MM.1S (cell line): ENCODE data around the gene TRAIP.

ENCODE experiments used
- DNase-seq: peaks from one replicate; pipeline ENCODE4 v3.0.0-alpha.2; 2015
- H2AFZ ChIP-seq: fragments of 300-600 bp; sonication (generic); 2 replicates; pipeline ENCODE4 v1.6.0; 2016; ENCODE audit warnings: antibody characterized with exemption, low read length
- H3F3A ChIP-seq: fragments of 300-600 bp; sonication (generic); 2 replicates; pipeline ENCODE4 v1.6.1; 2016; ENCODE audit warnings: mild to moderate bottlenecking, antibody characterized with exemption, low read length, moderate library complexity, mixed read lengths; ENCODE audit not compliant: insufficient read depth
- H3K27ac ChIP-seq: fragments of 300-600 bp; sonication (generic); 2 replicates; pipeline ENCODE4 v1.5.1; 2016; ENCODE audit warnings: mild to moderate bottlenecking, low read length
- H3K27me3 ChIP-seq: fragments of 300-600 bp; sonication (generic); replicated peaks from 2 replicates; pipeline ENCODE4 v1.6.0; 2016; ENCODE audit warnings: low read length; ENCODE audit not compliant: insufficient read depth
- H3K36me3 ChIP-seq: fragments of 300-600 bp; sonication (generic); replicated peaks from 2 replicates; pipeline ENCODE4 v1.6.1; 2016; ENCODE audit warnings: mild to moderate bottlenecking, low read length, mixed read lengths; ENCODE audit not compliant: insufficient read depth
- H3K4me1 ChIP-seq: fragments of 300-600 bp; sonication (generic); 2 replicates; pipeline ENCODE4 v1.6.1; 2016; ENCODE audit warnings: low read length, mixed read lengths
- H3K4me2 ChIP-seq: fragments of 300-600 bp; sonication (generic); 2 replicates; pipeline ENCODE4 v1.6.0; 2016; ENCODE audit warnings: low read depth, low read length
- H3K4me3 ChIP-seq: fragments of 300-600 bp; sonication (generic); 2 replicates; pipeline ENCODE4 v1.5.1; 2016; ENCODE audit warnings: low read length, mixed read lengths
- H3K79me2 ChIP-seq: fragments of 300-600 bp; sonication (generic); 2 replicates; pipeline ENCODE4 v1.6.1; 2016; ENCODE audit warnings: mixed run types, low read length, mixed read lengths
- H3K9ac ChIP-seq: fragments of 300-600 bp; sonication (generic); 2 replicates; pipeline ENCODE4 v1.6.1; 2016; ENCODE audit warnings: low read length, mixed read lengths
- H3K9me2 ChIP-seq: fragments of 300-600 bp; sonication (generic); replicated peaks from 2 replicates; pipeline ENCODE4 v1.6.1; 2016; ENCODE audit warnings: mild to moderate bottlenecking, low read length, mixed read lengths; ENCODE audit not compliant: insufficient read depth
- H3K9me3 ChIP-seq: fragments of 300-600 bp; sonication (generic); replicated peaks from 2 replicates; pipeline ENCODE4 v1.6.1; 2016; ENCODE audit warnings: mild to moderate bottlenecking, low read length, mixed read lengths; ENCODE audit not compliant: insufficient read depth
- H4K20me1 ChIP-seq: fragments of 300-600 bp; sonication (generic); 2 replicates; pipeline ENCODE4 v1.6.1; 2016; ENCODE audit warnings: mild to moderate bottlenecking, low read length, moderate library complexity, mixed read lengths; ENCODE audit not compliant: insufficient read depth
- EZH2 ChIP-seq: fragments of 300-600 bp; sonication (generic); optimal IDR thresholded peaks from 2 replicates; pipeline ENCODE3; 2017; ENCODE audit warnings: low read depth, mild to moderate bottlenecking, antibody characterized with exemption, low read length, mixed read lengths
- EZH2phosphoT487 ChIP-seq: fragments of 300-600 bp; sonication (generic); IDR thresholded peaks from 2 replicates; pipeline ENCODE4 v1.6.1; 2018; ENCODE audit warnings: antibody characterized with exemption, low read length
- TF ChIP-seq, protein P1 (sequence below): fragments of 300-600 bp; sonication (generic); IDR thresholded peaks from 2 replicates; pipeline ENCODE4 v1.5.1; 2016; ENCODE audit warnings: antibody characterized with exemption, low read length, mixed read lengths

The TRAIP gene

DNA sequence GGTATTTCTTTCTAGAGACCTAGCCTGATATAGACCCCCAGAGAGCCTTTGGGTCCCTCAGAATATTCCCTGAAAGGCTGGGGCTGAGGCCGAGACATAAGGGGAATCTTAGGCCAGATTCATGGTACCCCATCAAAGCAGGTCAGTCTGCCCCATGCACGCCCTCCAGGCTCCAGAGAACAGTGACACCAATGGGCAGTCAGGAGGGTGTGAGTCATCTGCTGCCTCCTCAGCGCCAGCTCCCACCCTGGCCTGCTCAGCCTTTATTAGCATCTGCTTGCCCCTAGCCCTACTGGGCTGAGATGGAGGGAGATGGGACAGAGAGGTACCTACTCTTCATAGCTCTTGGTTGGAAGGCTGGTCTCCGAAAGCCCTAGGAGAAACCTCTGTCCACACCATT, 27.6 kb upstream of the TRAIP start:
- H3K9me2 ChIP-seq: no peaks in the 10 kb centered on the region
- H3F3A ChIP-seq: no peaks in the 10 kb centered on the region
- no peaks in the 10 kb centered on the region for H3K9me3 ChIP-seq
- no peaks in the 10 kb centered on the region for H4K20me1 ChIP-seq
- TF ChIP-seq, protein P1, sequence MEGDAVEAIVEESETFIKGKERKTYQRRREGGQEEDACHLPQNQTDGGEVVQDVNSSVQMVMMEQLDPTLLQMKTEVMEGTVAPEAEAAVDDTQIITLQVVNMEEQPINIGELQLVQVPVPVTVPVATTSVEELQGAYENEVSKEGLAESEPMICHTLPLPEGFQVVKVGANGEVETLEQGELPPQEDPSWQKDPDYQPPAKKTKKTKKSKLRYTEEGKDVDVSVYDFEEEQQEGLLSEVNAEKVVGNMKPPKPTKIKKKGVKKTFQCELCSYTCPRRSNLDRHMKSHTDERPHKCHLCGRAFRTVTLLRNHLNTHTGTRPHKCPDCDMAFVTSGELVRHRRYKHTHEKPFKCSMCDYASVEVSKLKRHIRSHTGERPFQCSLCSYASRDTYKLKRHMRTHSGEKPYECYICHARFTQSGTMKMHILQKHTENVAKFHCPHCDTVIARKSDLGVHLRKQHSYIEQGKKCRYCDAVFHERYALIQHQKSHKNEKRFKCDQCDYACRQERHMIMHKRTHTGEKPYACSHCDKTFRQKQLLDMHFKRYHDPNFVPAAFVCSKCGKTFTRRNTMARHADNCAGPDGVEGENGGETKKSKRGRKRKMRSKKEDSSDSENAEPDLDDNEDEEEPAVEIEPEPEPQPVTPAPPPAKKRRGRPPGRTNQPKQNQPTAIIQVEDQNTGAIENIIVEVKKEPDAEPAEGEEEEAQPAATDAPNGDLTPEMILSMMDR: no peak
- TF ChIP-seq EZH2 (no peak), EZH2phosphoT487 (no peak)
- H3K27me3 ChIP-seq: 0 out of 2 replicates have a peak, but pooled peaks cover 3% of the 10 kb centered on the region
- H3K4me1 ChIP-seq: no peaks in the 10 kb centered on the region
- no peaks in the 10 kb centered on the region for H3K36me3 ChIP-seq
- H3K4me3 ChIP-seq: no peak overlapping the region
- H3K9ac ChIP-seq: no peak overlapping the region
- no peak overlapping the region for H3K27ac ChIP-seq
- H2AFZ ChIP-seq: no peak overlapping the region
- no peak overlapping the region for H3K4me2 ChIP-seq
- H3K79me2 ChIP-seq: no peaks in the 10 kb centered on the region
- DNase-seq: no peak

DNA sequence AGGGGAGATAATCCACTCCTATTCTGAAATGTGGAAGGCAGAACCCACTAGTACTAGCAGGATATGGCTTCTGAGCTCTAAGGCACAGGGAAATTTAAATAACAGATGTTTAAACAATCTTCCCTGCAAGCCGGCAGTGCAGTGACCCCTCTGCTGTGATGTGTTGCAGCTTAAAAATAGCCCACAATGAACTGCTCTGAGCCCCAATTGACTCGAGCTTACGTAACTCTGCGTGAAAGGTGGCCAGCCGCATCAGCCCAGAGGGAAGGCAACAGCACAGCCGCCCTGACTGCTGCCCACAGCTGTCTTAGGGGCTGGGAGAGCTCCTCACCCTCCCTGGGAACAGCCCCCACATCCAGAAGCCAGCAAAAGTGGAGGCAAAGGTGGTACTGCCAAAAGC, 25.8 kb upstream of the TRAIP start:
- H3K9ac ChIP-seq: no peak overlapping the region
- TF ChIP-seq EZH2phosphoT487 (no peak), EZH2 (no peak)
- TF ChIP-seq, protein P1: no peak
- H3K4me3 ChIP-seq: no peak overlapping the region
- no peaks in the 10 kb centered on the region for H3K79me2 ChIP-seq
- no peaks in the 10 kb centered on the region for H3K36me3 ChIP-seq
- no peaks in the 10 kb centered on the region for H4K20me1 ChIP-seq
- H3K27ac ChIP-seq: no peak overlapping the region
- H3K4me1 ChIP-seq: no peaks in the 10 kb centered on the region
- H3F3A ChIP-seq: no peaks in the 10 kb centered on the region
- no peaks in the 10 kb centered on the region for H3K9me3 ChIP-seq
- 0 out of 2 replicates have a peak, but pooled peaks cover 3% of the 10 kb centered on the region for H3K27me3 ChIP-seq
- H3K9me2 ChIP-seq: no peaks in the 10 kb centered on the region
- no peak overlapping the region for H3K4me2 ChIP-seq
- H2AFZ ChIP-seq: no peak overlapping the region
- no peak for DNase-seq

DNA sequence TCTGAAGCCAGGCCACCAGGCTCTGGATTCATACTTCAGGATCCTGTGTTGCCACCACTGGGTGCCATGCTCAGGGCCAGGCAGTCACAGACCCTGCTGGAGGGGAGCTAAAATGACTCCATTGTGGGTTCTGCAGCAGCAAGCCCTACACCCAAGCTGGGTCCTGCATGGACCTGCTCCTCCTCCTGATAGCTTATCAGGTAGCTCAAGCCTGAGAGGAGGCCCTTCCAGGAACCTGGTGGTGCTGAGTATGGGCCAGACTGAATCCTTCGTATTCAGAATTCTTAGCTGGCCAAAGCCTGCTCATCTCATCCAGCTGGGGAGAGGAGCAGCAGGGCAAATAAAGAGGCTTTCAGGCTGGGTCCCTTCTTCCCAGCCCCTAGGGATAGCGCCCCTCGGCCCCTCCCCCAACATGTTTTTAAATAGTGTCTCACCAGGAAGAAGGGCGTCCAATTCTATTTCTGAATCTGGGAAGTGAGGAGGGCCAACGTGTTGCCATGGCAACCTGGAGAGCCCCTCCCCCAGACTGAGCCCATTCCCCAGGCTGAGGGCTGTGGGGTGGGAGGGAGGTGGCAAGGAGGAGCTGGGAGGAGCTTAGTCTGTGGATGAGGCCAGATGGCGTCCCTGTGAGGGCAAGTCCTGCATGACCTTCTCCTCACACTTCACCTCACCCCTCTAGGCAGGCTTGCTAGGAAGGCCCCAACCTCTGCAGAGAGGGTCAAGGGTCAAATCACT, 24.4 kb upstream of the TRAIP start:
- no peaks in the 10 kb centered on the region for H3K36me3 ChIP-seq
- H3K27ac ChIP-seq: no peak overlapping the region
- no peaks in the 10 kb centered on the region for H4K20me1 ChIP-seq
- no peaks in the 10 kb centered on the region for H3K79me2 ChIP-seq
- no peaks in the 10 kb centered on the region for H3F3A ChIP-seq
- no peaks in the 10 kb centered on the region for H3K9me3 ChIP-seq
- H2AFZ ChIP-seq: no peak overlapping the region
- H3K9ac ChIP-seq: no peak overlapping the region
- no peak overlapping the region for H3K4me2 ChIP-seq
- no peak for DNase-seq
- no peaks in the 10 kb centered on the region for H3K4me1 ChIP-seq
- no peaks in the 10 kb centered on the region for H3K9me2 ChIP-seq
- no peak overlapping the region for H3K4me3 ChIP-seq
- H3K27me3 ChIP-seq: 0 out of 2 replicates have a peak, but pooled peaks cover 3% of the 10 kb centered on the region
- TF ChIP-seq EZH2phosphoT487 (no peak), EZH2 (no peak)
- TF ChIP-seq, protein P1: no peak
